GM08714 (cell line): ENCODE measurements around the gene ICE2.

Source experiments
- H3K4me3 ChIP-seq: fragments of 200-500 bp; sonication (Bioruptor generic); 2 replicates; pipeline ENCODE4 v1.5.1; 2014; ENCODE audit warnings: mild to moderate bottlenecking, low read length, inconsistent platforms
- ZNF274 ChIP-seq: IDR thresholded peaks from 2 replicates; pipeline ENCODE4 v1.6.1; 2012; ENCODE audit warnings: mild to moderate bottlenecking, low read depth, low read length

Gene ICE2

GRCh38 chr15:60478566-60479360 lies at the start of gene ICE2:
Gene ICE2, minus strand, starts transcription at chr15:60479142. Its CDS starts 1,165 bp downstream, at chr15:60477977.
- H3K4me3 ChIP-seq = peak within 1 kb of the TSS; percentile 98
- no peak for TF ChIP-seq ZNF274

- TF ChIP-seq ZNF274 = no peak
- no peak overlapping the region for H3K4me3 ChIP-seq
These were observed 49.6 kb upstream of the ICE2 start for GRCh38 chr15:60528530-60528929.

GRCh38 chr15:60527456-60527855 lies 48.5 kb upstream of the ICE2 start:
- H3K4me3 ChIP-seq = no peak overlapping the region
- no peak for TF ChIP-seq ZNF274

- no peak for TF ChIP-seq ZNF274
- H3K4me3 ChIP-seq = no peak overlapping the region
These were observed 47.2 kb upstream of the ICE2 start for GRCh38 chr15:60526127-60526616.

GRCh38 chr15:60525341-60526039 lies 46.5 kb upstream of the ICE2 start:
- no peak overlapping the region for H3K4me3 ChIP-seq
- no peak for TF ChIP-seq ZNF274

- no peak for TF ChIP-seq ZNF274
- H3K4me3 ChIP-seq = no peak overlapping the region
These were observed 44.1 kb upstream of the ICE2 start for GRCh38 chr15:60523056-60523455.

- H3K4me3 ChIP-seq = no peak overlapping the region
- TF ChIP-seq ZNF274 = no peak
These were observed 42.0 kb upstream of the ICE2 start for GRCh38 chr15:60520825-60521368.

GRCh38 chr15:60520013-60520824 lies 41.3 kb upstream of the ICE2 start:
- no peak overlapping the region for H3K4me3 ChIP-seq
- no peak for TF ChIP-seq ZNF274

GRCh38 chr15:60519218-60519617 lies 40.3 kb upstream of the ICE2 start:
- H3K4me3 ChIP-seq = no peak overlapping the region
- no peak for TF ChIP-seq ZNF274

GRCh38 chr15:60518511-60518910 lies 39.6 kb upstream of the ICE2 start:
- no peak for TF ChIP-seq ZNF274
- no peak overlapping the region for H3K4me3 ChIP-seq

GRCh38 chr15:60514261-60514881 lies 35.4 kb upstream of the ICE2 start:
- H3K4me3 ChIP-seq = no peak overlapping the region
- no peak for TF ChIP-seq ZNF274

- no peak overlapping the region for H3K4me3 ChIP-seq
- TF ChIP-seq ZNF274 = no peak
These were observed 34.7 kb upstream of the ICE2 start for GRCh38 chr15:60513676-60514075.

GRCh38 chr15:60512937-60513336 lies 34.0 kb upstream of the ICE2 start:
- TF ChIP-seq ZNF274 = no peak
- H3K4me3 ChIP-seq = no peak overlapping the region
